Left lobe of liver (tissue), 2 donors: Measurements from ENCODE around the gene PLCB3. TPM values are rescaled to one million over a fixed set of nuclear protein-coding genes. Genes with fewer than 3 reads are reported as not detected.

ENCODE experiments used
- ATAC-seq: fragments of 200-7000 bp; cut with Tn5 transposase; one replicate; pipeline ENCODE4 v1.9.1; 2020; ENCODE audit warnings: mild to moderate bottlenecking, moderate library complexity
- DNase-seq: peaks from one replicate; pipeline ENCODE4 v3.0.0-alpha.2; 2020; ENCODE audit warnings: low spot score
- total RNA-seq: library from RNA; stranded (reverse); gene quantifications from one replicate; pipeline ENCODE4 v1.2.1, GENCODE V29; 2021
- donor health status: DM: no; HTN: no; CAD: no; lungs with moderate emphysema.
- donor health status: DM: no; HTN: yes; CAD: no.

PLCB3 gene
- total RNA-seq, 1 donor from 2014 or later = 6.8 TPM

- DNase-seq (peak; percentile 97), ATAC-seq (peak; percentile 86)
These were observed 33.0 kb downstream of the PLCB3 start, which contains the start of gene BAD for GRCh38 chr11:64284048-64284961. TSS of gene BAD (minus strand) at chr11:64284665. CDS start at chr11:64284368, 297 bp downstream.

GRCh38 chr11:64284962-64285884, 33.9 kb downstream of the PLCB3 start, which contains the start of gene GPR137:
TSS of gene GPR137 (plus strand) at chr11:64285848. CDS start at chr11:64286525, 677 bp downstream.
- DNase-seq = peak; percentile 90
- ATAC-seq = peak; percentile 77

GRCh38 chr11:64285885-64286800, 34.8 kb downstream of the PLCB3 start:
- ATAC-seq = peak; percentile 50
- DNase-seq = peak; percentile 73

GRCh38 chr11:64286801-64287159, 35.5 kb downstream of the PLCB3 start:
- DNase-seq (no peak), ATAC-seq (no peak)

GRCh38 chr11:64287676-64288352, 36.5 kb downstream of the PLCB3 start:
- no peak for DNase-seq
- no peak for ATAC-seq

GRCh38 chr11:64288353-64288750, 37.0 kb downstream of the PLCB3 start:
- DNase-seq = no peak

GRCh38 chr11:64289002-64289564, 37.8 kb downstream of the PLCB3 start:
- ATAC-seq (no peak), DNase-seq (no peak)

More at GRCh38 chr11:64288353-64288750, 37.0 kb downstream of the PLCB3 start:
- ATAC-seq = no peak

GRCh38 chr11:64290352-64291261, 39.3 kb downstream of the PLCB3 start:
- no peak for ATAC-seq

GRCh38 chr11:64291262-64291751, 40.0 kb downstream of the PLCB3 start, which contains the start of gene KCNK4:
TSS of gene KCNK4 (plus strand) at chr11:64291302. CDS start at chr11:64293019, 1,717 bp downstream.
- ATAC-seq = no peak
- DNase-seq = no peak

More at GRCh38 chr11:64290352-64291261, 39.3 kb downstream of the PLCB3 start:
- no peak for DNase-seq

- no peak for DNase-seq
- peak; percentile 12 for ATAC-seq
These were observed 40.6 kb downstream of the PLCB3 start for GRCh38 chr11:64291752-64292459.

GRCh38 chr11:64292460-64293254, 41.3 kb downstream of the PLCB3 start:
- no peak for ATAC-seq

GRCh38 chr11:64294774-64295173, 43.4 kb downstream of the PLCB3 start:
- DNase-seq (no peak), ATAC-seq (no peak)

More at GRCh38 chr11:64292460-64293254, 41.3 kb downstream of the PLCB3 start:
- no peak for DNase-seq

- DNase-seq (no peak), ATAC-seq (no peak)
These were observed 44.4 kb downstream of the PLCB3 start for GRCh38 chr11:64295760-64296159.

- DNase-seq (no peak), ATAC-seq (no peak)
These were observed 44.9 kb downstream of the PLCB3 start for GRCh38 chr11:64296236-64296635.

- DNase-seq = no peak
- ATAC-seq = no peak
These were observed 45.7 kb downstream of the PLCB3 start for GRCh38 chr11:64296830-64297698.
